Activated CD4-positive, alpha-beta T cell treated with anti-CD3 and anti-CD28 coated beads, Interleukin-2, amount 50 U/mL, for 16 hours (primary cell): ENCODE data around the gene MYDGF.
"Not testable (repeated sequence)": the region's sequence is repeated elsewhere in the genome, so short reads cannot be mapped to it uniquely, and the experiment has no call there.

ENCODE experiments used
- DNase-seq: peaks from one replicate; pipeline ENCODE4 v3.0.0-alpha.2; 2020

Gene MYDGF

DNA sequence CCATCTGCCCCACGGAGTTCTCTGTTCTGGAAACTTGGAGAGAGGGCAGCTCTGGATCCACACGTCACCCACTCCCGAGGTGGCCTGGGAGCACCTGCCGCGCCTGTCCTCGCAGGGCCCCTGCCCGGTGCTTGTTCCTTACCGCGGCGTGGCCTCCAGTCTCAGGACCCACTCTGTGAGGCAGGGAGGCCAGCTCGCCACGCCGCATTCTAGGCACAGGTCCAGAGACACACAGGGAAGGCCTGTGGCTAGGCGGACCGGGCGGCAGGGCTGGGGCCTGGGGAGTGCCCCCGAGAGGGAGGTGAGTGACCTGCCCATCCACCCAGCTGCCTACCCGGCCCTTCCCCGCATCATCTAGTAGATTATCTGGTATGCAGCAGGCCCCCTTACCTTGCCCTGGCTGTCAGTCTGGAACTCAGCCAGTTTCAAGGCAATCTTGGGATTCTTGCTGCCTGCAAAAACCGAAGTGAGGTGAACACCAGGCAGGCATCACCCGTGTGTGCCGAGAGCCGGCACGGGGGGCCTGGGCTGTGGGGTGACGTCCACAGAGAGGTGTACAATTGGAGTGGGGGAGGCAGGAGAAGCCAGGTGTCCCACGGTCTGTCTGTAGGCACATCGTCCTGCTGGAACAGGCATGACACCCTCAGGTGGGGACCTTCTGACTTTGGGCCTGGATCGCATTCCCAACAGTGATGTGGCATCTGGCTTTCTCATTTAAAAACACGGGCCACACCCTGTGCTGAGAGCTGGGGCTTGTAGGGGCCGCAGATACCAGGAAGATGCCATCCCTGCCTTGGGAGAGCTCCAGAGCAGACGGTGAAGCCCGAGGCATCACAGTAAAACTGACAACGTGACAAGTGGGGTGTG is 29.9 kb upstream of the MYDGF start:
- no peak for DNase-seq

DNA sequence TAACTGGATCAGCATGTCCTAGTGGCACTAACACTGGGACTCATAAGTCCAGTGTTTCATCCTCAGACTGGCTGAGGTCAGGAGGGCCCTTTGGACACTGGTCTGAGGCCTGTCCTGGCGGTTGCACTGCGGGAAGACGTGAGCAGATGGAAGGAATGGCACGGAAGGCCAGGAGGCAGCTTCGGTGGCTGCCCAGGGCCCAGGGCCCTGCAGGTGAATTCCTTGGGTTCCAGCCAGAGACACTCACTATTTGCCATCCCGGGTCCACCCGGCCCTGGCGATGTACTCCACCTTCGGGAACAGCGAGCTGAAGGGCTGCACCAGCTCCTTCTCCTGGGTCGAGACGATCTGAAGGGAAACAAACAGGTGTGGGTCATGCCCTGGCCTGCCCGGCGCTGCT is 27.2 kb upstream of the MYDGF start:
- no peak for DNase-seq

DNA sequence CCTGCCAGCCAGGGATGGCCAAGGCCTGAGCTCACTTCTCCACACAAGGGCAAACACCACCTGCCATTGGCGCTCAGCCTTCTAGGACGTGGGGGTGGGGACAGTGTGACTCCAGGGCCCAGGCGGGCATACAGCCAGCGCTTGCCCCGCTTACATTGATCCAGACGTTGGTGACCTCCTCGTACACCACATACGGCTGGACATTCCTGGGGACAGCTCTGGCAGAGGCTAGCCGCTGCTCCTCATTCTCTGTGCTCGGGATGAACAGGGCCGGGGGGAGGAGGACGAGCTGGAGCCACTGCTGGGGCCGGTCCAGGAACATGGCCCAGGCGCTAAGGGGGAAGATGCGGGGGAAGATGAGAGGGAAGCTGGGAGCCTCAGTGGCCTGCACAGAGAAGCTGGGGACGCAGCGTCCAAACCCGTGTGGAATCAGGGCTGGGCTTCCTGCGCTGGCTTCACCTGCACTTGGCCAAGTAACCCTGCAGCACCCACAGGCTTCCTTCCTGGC is 25.1 kb upstream of the MYDGF start:
- DNase-seq, result no peak

DNA sequence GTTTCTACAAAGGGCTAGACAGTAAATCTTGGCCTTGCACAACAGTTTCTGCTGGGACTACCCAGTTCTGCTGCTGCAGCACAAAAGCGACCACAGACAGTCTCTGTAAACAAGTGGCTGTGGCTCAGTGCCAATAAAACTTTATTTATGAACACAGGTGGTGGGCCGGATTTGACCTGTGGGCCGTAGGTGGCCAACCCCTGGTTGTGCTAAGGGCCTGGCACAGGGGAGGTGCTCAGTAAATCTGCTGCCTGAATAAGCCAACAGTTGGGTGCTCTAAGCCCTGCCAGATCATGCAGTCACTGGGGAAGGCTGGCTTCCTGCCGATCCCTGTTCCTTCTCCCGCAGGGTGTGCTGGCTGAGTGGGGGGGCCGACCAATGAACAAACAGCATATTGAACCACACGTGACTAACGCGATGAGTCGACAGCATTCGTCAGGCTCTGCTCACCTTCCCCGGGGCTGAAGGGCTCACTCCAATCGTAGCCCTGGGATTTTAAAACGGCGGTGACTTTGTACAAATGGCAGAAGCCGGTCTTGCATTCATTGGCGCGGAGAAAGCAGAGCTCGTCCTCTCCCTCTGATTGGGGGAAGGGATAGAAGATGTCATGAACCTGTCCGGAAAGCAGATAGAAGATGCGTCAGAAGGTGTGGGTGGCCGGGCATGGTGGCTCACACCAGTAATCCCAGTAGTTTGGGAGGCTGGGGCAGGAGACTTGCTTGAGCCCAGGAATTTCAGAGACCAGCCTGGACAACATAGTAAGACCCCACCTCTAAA is 24.3 kb upstream of the MYDGF start:
- no peak for DNase-seq

DNA sequence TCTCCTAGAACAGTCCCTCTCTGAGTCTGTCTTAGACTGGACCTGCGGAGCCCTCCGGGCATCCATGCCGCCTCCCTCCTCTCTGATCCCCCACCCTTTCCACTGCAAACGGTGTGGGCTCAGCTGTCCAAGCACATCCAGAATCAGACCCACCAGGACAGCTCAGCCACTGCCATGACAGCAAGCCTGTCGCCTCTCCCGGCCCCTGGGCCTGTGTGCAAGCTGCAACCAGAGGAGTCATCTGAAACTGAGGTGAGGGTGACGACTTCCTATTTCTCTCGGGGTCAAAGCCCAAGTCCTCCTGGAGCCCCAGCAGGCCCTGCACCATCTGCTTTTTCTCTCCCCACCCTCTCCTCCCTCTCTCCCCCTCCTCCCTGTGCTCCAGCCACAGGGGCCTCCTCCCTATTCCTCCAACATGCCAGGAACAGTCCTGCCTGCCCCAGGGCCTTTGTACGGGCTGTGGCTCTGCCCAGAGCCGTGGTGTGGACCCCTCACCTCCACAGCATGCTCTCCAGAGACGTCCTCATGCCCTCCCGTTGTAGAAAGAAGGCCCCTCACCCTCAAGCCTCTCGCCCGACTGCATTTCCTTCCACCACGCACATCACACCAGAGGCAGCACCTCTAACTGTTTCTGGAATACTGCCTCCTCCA is 23.5 kb upstream of the MYDGF start:
- no peak for DNase-seq

DNA sequence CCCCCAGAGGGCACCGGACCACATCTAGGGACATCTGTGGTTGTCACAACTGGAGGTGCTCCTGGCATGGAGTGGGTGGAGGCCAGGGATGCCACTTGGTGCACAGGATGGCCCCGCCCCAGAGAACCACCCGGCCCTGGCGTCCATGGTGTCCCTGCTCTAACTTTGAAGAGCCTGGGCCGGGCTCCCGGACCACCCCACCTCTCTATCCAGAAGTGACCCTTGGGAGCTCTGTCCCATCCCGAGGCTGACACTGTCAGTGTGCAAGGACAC is 22.9 kb upstream of the MYDGF start:
- no peak for DNase-seq

DNA sequence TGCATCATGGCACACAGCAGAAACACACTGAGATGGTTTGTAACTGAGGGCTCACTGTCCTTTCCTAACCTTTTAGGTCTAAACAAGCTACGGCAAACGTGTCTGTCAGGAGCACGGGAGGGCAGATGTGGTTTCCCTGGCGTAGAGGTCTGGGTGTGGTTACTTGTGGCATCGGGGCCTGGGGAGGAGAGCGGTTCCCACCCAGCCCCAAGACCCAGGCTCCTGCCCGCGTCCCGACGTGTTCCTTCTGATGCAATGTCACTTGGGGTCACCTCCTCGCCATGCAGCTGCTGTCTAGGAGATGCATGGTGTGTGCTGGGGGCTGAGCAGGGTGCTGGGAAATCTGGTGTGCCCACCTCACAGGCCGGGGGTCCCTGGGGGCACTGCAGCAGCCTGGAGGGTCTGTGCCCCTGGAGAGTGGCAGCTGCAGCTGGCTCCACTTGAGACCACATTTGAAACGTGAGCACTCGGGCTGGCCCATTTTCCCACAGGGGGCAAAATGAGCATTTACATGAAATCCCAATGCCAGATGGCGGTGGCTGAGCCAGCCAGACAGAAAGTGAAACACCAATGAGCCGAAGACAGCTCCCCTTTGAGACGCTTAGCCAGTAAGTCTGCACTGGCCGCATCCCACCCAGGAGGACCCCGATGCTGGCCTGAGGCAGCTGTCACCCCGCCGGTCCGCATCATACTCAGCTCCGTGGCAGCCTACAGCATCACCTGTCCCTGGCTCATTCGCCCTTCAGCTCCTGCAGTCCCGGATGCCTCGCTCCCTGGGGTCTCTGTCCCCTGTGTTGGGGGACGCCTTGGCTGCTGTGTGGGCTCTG is 22.3 kb upstream of the MYDGF start:
- DNase-seq, result no peak

DNA sequence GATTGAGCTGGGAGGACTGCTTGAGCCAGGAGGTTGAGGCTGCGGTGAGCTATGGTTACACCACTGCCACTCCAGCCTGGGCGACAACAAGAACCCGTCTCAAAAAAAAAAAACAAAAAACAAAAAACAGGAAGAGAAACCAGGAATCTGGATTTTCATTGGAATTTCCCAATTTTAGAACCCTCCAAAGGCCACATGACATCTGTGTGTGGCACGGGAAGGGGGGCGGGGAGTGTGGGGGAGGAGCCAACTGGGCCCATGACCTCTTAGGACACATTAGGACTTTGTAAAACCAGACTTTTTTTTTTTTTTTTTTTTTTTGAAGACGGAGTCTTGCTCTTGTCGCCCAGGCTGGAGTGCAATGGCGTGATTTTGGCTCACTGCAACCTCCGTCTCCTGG is 21.2 kb upstream of the MYDGF start:
- DNase-seq, result no peak

DNA sequence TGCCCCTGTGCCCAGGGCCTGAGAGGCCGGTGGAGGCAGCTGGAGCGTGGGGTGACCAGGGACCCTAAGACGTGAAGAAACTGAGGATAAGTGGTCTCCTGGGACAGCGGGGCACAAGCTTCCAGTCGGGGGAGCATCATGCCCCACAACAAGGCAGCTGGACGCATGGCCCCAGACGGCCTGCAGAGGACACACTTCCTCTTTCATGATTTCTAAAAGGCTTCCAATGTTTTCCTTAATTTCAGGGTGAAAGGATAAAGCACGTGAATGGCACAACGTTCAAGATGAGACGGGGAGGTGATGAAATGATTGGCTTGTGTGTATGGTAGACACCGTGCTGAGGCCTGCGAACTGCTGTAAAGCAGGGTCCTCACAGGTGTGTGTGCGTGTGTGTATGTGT is 20.2 kb upstream of the MYDGF start:
- DNase-seq, result no peak

DNA sequence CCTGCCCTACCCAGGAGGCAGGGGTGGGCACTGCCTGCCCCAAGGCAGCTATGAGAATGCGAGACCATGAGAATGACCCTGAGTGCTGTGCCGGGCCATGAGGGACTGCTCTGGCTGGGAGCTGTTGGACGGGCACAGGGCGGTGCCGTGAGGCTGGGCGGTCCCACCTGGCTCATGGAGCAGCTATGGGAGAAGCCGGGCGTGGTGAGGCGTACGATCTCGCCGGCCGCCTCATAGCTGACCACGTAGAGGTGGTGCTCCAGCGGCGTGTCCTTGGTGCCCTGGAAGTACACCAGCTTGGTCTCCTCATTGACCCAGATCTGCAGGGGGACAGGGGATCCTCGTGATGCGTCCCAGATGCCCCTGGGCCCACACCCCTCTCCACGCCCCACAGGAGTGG is 19.3 kb upstream of the MYDGF start:
- no peak for DNase-seq

DNA sequence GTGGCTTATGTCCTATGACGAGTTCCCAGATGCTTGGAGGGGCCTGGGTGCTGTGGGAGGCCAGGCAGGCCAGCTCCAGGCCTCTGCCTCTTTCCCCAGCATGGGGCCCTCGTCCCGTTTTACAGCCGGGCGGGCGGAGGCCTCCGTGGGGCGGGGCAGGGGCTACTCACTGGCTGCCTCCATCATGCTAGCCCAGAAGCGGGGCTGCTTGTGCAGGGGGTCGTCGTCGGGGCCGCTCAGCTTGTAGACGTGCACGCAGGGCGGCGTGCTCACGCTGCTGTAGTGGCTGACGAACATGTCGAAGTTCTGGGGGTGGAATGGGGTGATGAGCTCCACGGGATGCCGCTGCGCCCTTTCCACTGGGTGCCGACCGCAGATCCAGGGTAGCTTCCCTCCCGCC is 18.4 kb upstream of the MYDGF start:
- DNase-seq, result no peak

DNA sequence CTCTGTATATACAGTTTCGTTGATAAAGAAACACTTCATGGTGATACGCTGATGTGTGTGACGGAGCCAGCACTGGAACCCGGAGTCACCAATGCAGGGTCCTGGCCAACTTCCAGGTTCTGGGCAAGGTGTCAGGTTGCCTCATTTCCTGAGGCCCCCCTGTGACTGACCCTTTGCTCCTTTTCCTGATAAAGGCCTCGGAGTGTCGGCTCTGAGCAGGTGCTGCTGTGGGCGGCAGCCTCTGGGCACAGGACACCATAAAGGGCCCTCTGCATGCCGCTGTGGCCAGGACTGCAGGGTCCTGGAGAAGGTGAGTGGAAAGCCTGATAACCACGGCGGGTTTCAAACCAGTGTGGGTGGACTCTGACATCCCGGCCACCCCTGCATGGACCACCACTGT is 17.3 kb upstream of the MYDGF start:
- no peak for DNase-seq

DNA sequence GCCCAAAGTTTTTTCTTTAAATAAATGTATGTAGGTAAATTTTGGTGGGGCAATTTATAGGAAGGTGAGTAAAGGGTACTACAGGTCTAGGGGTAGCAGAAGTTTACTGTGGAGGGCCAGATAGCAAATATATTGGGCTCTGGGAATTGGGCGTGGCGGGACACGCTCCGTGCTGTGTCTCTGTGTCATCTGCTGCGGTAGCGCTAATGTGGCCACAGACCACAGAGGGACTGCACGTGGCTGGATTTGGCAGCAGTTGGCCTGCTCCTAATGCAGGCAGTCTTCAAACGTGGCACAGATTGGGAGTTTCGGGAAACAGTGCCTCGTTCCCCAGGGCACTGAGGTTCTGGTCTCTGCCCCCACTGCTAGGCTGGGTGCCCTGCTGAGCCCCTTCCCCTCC is 16.6 kb upstream of the MYDGF start:
- DNase-seq, result no peak

DNA sequence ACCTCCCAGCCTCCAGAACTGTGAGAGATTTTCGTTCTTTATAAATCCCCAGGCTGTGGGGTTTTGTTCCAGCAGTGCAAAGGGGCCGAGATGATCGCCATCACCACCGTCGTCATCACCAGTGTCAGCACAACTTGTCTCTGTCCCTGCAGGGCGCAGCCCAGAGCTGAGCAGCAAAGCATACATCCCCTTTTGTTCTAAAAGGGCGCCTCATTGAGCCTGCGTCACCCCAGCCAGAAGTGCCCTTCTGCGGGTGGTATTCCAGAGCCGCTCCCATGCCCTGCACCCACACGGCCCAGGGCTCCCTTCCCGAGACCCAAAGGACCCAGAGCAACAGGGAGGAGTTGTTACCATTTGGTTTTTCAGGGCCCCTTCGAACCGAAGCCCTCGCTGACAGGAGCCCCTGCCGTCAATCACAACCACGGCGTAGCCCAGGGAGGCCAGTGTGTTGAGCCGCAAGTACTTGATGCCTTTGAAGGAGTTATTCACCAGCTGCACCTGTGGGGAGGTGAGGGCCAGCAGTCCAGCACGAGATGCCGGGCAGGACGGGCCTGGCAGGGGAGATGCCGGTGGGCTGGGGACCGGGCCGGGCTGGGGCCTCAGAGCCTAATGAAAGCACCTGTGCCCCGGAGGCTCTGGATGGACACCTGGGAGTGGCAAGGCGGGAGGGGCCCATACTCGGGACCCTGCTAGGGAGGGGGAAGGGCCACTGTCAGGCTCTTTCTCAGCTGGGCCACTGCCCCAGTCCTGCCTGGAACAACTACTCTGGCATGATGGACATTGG is 14.4 kb upstream of the MYDGF start:
- no peak for DNase-seq

DNA sequence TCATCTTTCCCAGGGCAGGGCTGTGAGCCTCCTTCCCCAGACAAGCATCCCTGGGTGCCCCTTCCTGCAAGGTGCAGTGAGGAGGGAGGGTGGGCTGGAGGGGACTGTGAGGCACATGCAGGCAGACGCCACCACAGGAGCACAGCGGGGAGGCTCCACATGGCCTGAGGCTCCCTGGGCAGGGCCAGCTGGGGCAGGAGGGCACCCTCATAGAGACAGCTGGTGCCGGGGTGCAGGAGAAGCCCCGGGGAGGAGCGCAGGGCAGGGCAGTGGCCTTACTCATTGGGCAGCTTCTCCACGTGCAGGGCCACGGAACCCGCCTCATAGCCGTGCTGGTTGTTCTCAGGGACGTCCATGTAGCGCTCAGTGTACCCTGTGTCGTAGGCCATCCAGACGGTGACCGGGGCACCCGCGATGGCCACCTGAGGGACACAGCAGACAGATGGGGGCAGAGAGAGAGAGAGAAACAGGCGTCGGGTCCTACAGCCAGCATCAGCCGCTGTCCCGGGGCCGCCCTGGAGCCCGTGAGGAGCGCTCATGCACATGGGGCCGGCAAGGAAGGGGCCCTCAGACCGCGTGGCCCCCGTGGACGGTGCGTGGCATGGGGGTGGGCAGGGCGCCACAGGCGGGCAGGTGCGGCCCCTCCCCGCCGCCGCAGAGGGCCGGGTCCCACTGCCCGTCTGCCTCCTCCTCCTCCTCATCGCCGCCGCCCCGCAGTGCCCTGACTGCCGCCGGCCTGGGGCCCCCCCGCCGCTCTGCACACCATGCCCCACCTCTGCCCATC is 12.5 kb upstream of the MYDGF start:
- DNase-seq, result no peak

DNA sequence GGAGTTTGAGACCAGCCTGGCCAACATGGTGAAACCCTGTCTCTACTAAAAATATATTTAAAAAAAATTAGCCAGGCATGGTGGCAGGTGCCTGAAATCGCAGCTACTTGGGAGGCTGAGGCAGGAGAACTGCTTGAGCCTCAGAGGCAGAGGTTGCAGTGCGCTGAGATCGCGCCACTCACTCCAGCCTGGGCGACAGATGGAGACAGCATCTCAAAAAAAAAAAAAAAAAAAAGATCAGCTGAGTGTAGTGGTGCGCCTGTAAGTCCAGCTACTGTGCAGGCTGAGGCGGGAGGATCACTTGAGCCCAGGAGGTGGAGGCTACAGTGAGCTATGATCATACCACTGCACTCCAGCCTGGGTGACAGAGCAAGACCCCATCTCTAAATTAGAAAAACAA is 9.9 kb upstream of the MYDGF start:
- not testable (repeated sequence) for DNase-seq

DNA sequence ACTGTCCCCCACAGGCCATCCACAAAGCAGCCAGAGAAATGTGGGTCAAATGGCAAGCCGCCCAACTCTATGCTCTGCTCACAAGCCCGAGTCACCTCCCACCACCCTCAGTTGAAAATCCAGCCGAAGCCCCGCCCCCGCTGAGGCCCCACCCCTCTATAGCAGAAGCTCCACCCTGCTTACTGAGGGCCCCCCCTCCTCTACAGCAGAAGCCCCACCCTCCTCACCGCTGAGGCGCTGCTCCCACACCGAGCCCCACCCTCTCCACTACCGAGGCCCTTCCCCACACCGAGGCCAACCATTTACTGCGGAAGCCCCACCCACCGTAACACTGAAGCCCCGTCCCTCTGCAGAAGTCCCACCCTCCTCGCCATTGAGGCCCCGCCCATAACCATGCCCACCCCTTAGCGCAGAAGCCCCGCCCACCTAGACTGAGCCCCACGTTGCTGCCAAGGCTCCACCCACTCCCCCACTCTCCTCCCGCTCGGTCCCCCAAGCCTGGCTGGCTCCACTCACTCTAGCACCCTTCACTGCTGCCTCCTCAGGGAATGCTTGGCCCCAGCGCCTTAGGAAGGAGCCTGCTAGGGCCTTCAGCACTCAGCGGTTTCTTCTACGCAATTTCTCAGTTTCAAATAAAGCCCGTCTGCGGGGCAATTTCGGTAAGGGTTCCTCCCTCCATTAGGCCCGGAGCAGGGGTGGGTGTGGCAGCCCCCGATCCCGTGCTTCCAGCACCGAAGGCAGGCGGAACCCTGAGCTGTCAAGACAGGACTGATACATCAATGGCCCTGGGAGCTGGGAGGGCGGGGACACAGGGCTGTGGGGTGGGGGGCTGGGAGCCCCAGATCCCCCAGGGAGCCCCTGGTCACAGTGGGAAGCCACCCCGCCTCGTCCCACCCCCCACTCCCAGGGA is 9.0 kb upstream of the MYDGF start:
- DNase-seq, result peak; percentile 5

DNA sequence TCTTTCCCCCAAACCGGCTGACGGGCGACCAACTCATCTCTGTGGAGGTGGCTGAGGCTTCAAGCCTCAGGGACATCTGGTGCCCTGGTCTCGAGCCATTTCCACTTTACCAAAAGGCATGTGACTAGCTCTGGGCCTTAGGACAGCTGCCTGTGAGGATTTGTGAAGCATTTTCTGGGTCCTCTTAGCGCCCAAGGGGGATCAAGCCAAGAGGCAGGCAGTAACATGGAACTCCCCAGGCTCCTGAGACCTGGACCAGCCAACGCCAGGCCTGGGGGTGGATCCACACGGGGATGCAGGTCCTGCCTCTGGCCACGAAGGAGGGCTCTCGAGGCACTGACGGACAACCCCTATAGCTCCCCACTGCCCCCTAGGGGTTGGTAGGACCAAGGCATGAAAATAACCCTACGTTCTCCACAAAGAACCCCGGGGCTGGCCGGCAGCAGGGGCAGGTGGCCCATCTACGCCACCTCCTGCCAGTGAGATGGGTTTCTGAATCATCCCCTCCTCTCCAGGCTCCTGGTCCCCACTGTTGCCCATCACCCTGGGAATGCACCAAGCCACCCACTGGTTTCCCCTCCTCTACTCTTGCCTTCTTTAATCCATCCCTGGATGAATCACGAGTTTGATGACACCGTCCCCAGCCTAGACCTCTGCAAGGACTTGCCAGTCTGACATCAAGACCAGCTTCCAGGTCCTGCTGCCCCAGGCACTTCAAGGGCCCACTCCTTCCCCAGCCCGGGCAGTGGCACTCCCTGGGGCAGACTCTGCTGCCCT is 7.0 kb upstream of the MYDGF start:
- DNase-seq, result peak; percentile 39

DNA sequence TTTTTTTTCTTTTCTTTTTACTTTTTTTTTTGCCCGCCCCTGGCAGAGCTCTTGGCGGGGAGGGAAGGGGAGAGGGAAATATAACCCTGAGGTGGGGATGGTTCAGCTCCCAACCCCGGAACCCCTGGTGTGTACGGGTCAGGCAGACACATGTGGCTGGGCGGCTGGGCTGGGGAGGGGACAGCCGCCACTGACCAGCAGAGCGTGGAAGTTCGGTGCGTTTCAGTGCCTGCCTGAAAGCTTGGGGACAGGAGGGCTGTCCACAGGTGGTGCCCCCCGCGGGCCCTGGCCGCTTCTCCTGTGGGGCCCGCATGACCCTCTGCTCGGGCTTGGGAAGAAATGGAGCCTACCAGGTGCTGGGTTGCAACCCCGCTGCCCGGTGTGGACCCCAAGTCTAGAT is 5.2 kb upstream of the MYDGF start:
- no peak for DNase-seq
